ENCODE data around the gene TMEM80. TPM values are rescaled to one million over a fixed set of nuclear protein-coding genes. Genes with fewer than 3 reads are reported as not detected.

TMEM80 gene
- total RNA-seq, 1 donor, result 17.4 TPM

GRCh38 chr11:697811-698311, 2.2 kb downstream of the TMEM80 start:
- peaks cover 11% of the 10 kb centered on the region for H3K36me3 ChIP-seq (ENCODE audit: insufficient read depth, low read length)
- no peak for TF ChIP-seq CTCF (IDR thresholded peaks at IDR 0.05; ENCODE audit: extremely low read depth, low read depth, low read length)
- no peaks in the 10 kb centered on the region for H3K27me3 ChIP-seq (ENCODE audit: insufficient read depth, low read length)
- peaks cover 53% of the 10 kb centered on the region for H3K79me2 ChIP-seq (ENCODE audit: insufficient read depth, low read length)
- peak overlapping the region; percentile 94 for H3K4me2 ChIP-seq (ENCODE audit: insufficient read depth, low read length)
- H3K9me3 ChIP-seq (ENCODE audit: low read depth, low read length), result no peaks in the 10 kb centered on the region
- H3K27ac ChIP-seq (ENCODE audit: low read depth, low read length), result peak overlapping the region; percentile 89
- peak overlapping the region; percentile 45 for H3K4me3 ChIP-seq (ENCODE audit: insufficient read depth, low read length)
- peaks cover 32% of the 10 kb centered on the region for H4K20me1 ChIP-seq (ENCODE audit: insufficient read depth, low read length)
- no peak overlapping the region for H2AFZ ChIP-seq (ENCODE audit: low read length)
- DNase-seq (ENCODE audit: insufficient read length, low spot score, missing footprints), result peak; percentile 83
- peaks cover 42% of the 10 kb centered on the region for H3K4me1 ChIP-seq (ENCODE audit: insufficient read depth, low read length)

- H4K20me1 ChIP-seq (ENCODE audit: insufficient read depth, low read length), result peaks cover 26% of the 10 kb centered on the region
- peaks cover 11% of the 10 kb centered on the region for H3K36me3 ChIP-seq (ENCODE audit: insufficient read depth, low read length)
- TF ChIP-seq CTCF (IDR thresholded peaks at IDR 0.05; ENCODE audit: extremely low read depth, low read depth, low read length), result no peak
- H3K4me2 ChIP-seq (ENCODE audit: insufficient read depth, low read length), result no peak overlapping the region
- H3K79me2 ChIP-seq (ENCODE audit: insufficient read depth, low read length), result peaks cover 45% of the 10 kb centered on the region
- peaks cover 38% of the 10 kb centered on the region for H3K4me1 ChIP-seq (ENCODE audit: insufficient read depth, low read length)
- no peaks in the 10 kb centered on the region for H3K9me3 ChIP-seq (ENCODE audit: low read depth, low read length)
- no peak for DNase-seq (ENCODE audit: insufficient read length, low spot score, missing footprints)
- H2AFZ ChIP-seq (ENCODE audit: low read length), result no peak overlapping the region
- H3K27ac ChIP-seq (ENCODE audit: low read depth, low read length), result peak overlapping the region; percentile 89
- H3K27me3 ChIP-seq (ENCODE audit: insufficient read depth, low read length), result no peaks in the 10 kb centered on the region
- H3K4me3 ChIP-seq (ENCODE audit: insufficient read depth, low read length), result no peak overlapping the region
These were observed 3.0 kb downstream of the TMEM80 start for GRCh38 chr11:698493-699115.

- no peak for TF ChIP-seq CTCF (IDR thresholded peaks at IDR 0.05; ENCODE audit: extremely low read depth, low read depth, low read length)
- Histone ChIP-seq H3K9me3 (ENCODE audit: low read depth, low read length) (no peaks in the 10 kb centered on the region), H3K79me2 (ENCODE audit: insufficient read depth, low read length) (peaks cover 40% of the 10 kb centered on the region), H3K27ac (ENCODE audit: low read depth, low read length) (no peak overlapping the region), H3K27me3 (ENCODE audit: insufficient read depth, low read length) (no peaks in the 10 kb centered on the region), H3K4me2 (ENCODE audit: insufficient read depth, low read length) (no peak overlapping the region), H3K36me3 (ENCODE audit: insufficient read depth, low read length) (peaks cover 11% of the 10 kb centered on the region), H3K4me1 (ENCODE audit: insufficient read depth, low read length) (peaks cover 33% of the 10 kb centered on the region), H3K4me3 (ENCODE audit: insufficient read depth, low read length) (no peak overlapping the region), H2AFZ (ENCODE audit: low read length) (no peak overlapping the region), H4K20me1 (ENCODE audit: insufficient read depth, low read length) (peaks cover 21% of the 10 kb centered on the region)
- no peak for DNase-seq (ENCODE audit: insufficient read length, low spot score, missing footprints)
These were observed 3.5 kb downstream of the TMEM80 start for GRCh38 chr11:699116-699508.

GRCh38 chr11:699753-700152, 4.1 kb downstream of the TMEM80 start:
- peaks cover 30% of the 10 kb centered on the region for H3K4me1 ChIP-seq (ENCODE audit: insufficient read depth, low read length)
- no peak overlapping the region for H3K4me2 ChIP-seq (ENCODE audit: insufficient read depth, low read length)
- no peak overlapping the region for H2AFZ ChIP-seq (ENCODE audit: low read length)
- H3K9me3 ChIP-seq (ENCODE audit: low read depth, low read length), result no peaks in the 10 kb centered on the region
- TF ChIP-seq CTCF (IDR thresholded peaks at IDR 0.05; ENCODE audit: extremely low read depth, low read depth, low read length), result no peak
- H3K79me2 ChIP-seq (ENCODE audit: insufficient read depth, low read length), result peaks cover 38% of the 10 kb centered on the region
- no peak overlapping the region for H3K4me3 ChIP-seq (ENCODE audit: insufficient read depth, low read length)
- H4K20me1 ChIP-seq (ENCODE audit: insufficient read depth, low read length), result peaks cover 21% of the 10 kb centered on the region
- DNase-seq (ENCODE audit: insufficient read length, low spot score, missing footprints), result no peak
- peaks cover 11% of the 10 kb centered on the region for H3K36me3 ChIP-seq (ENCODE audit: insufficient read depth, low read length)
- no peak overlapping the region for H3K27ac ChIP-seq (ENCODE audit: low read depth, low read length)
- H3K27me3 ChIP-seq (ENCODE audit: insufficient read depth, low read length), result no peaks in the 10 kb centered on the region

Measured in osteoblast (primary cell).